HL-60/S4 treated with phorbol 12-myristate 13-acetate at 8.2 ng/mL for 4 days and 3 days (cell line): ENCODE results near the gene MYH6.

ENCODE experiments used
- in situ Hi-C: fragments of 300-500 bp; cut with MboI; formaldehyde crosslinking; loops from 2 replicates; pipeline ENCODE4 v1.15.0; 2022; ENCODE audit warnings: low sequenced_read_pairs

Gene MYH6

GRCh38 chr14:23379366-23380196, 28.5 kb downstream of the MYH6 start:
- in situ Hi-C loops = no loop called here

GRCh38 chr14:23378612-23379220, 29.4 kb downstream of the MYH6 start:
- in situ Hi-C loops = no loop called here

- in situ Hi-C loops = no loop called here
Observed at GRCh38 chr14:23377573-23378563, 30.2 kb downstream of the MYH6 start.

GRCh38 chr14:23377198-23377550, 30.9 kb downstream of the MYH6 start:
- in situ Hi-C loops = no loop called here

- in situ Hi-C loops = no loop called here
Observed at GRCh38 chr14:23376482-23377197, 31.4 kb downstream of the MYH6 start, which contains the start of gene CMTM5. TSS of gene CMTM5 (plus strand) at chr14:23377046. CDS start at chr14:23377252, 206 bp downstream.

- in situ Hi-C loops = no loop called here
Observed at GRCh38 chr14:23375527-23376251, 32.4 kb downstream of the MYH6 start.

GRCh38 chr14:23373041-23373440, 35.0 kb downstream of the MYH6 start:
- in situ Hi-C loops = no loop called here

GRCh38 chr14:23372509-23372908, 35.6 kb downstream of the MYH6 start, which contains the start of gene IL25:
TSS of gene IL25 (plus strand) at chr14:23372809.
- in situ Hi-C loops = no loop called here

GRCh38 chr14:23371865-23372264, 36.2 kb downstream of the MYH6 start:
- in situ Hi-C loops = no loop called here

- in situ Hi-C loops = no loop called here
Observed at GRCh38 chr14:23370221-23370620, 37.9 kb downstream of the MYH6 start.

- in situ Hi-C loops = no loop called here
Observed at GRCh38 chr14:23366426-23366921, 41.6 kb downstream of the MYH6 start.

- in situ Hi-C loops = no loop called here
Observed at GRCh38 chr14:23365732-23366425, 42.2 kb downstream of the MYH6 start.

GRCh38 chr14:23365036-23365731, 42.9 kb downstream of the MYH6 start, which contains the start of gene EFS:
TSS of gene EFS (minus strand) at chr14:23365172. CDS start at chr14:23365025, 147 bp downstream.
- in situ Hi-C loops = no loop called here

GRCh38 chr14:23364164-23365035, 43.7 kb downstream of the MYH6 start:
- in situ Hi-C loops = no loop called here

GRCh38 chr14:23362200-23362599, 45.9 kb downstream of the MYH6 start:
- in situ Hi-C loops = no loop called here

GRCh38 chr14:23361763-23362162, 46.3 kb downstream of the MYH6 start:
- in situ Hi-C loops = no loop called here

GRCh38 chr14:23361320-23361719, 46.8 kb downstream of the MYH6 start:
- in situ Hi-C loops = no loop called here
